ENCODE measurements around the gene PSEN1.

DNA sequence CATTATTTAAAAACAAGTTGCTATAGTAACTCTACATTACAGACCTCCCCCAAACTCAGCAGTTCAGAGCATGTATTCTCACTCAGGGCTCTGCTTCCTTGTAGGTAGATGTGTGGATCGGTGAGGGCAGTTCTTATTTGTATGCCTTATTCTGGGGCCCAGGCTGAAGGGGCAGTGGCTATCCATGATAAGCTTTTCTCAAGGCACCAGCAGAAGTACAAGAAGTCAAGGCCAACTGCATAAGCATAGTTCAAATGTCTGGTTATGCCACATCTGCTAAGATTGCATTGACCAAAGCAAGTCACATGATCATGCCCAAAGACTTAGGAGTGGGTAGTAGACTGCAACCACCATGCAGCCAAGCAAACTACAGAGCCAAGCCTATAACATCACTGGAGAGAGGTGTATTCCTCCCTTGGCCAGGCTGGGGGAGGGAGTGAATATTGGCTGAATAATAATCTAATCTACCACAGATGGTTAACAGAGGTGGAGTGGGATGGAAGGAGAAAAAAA is 4.6 kb downstream of the PSEN1 start:
- no peak for TF ChIP-seq CTCF (IDR thresholded peaks at IDR 0.05; ENCODE audit: low read depth, low read length)
- TF ChIP-seq, protein P1, sequence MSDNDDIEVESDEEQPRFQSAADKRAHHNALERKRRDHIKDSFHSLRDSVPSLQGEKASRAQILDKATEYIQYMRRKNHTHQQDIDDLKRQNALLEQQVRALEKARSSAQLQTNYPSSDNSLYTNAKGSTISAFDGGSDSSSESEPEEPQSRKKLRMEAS (IDR thresholded peaks at IDR 0.05; ENCODE audit: low read depth, low read length) = no peak
